ENCODE measurements around the gene DDC. TPM values are rescaled to one million over a fixed set of nuclear protein-coding genes. Genes with fewer than 3 reads are reported as not detected.

DDC gene
- total RNA-seq, 2 donors from 2014 or later: not detected

- no peak overlapping the region for H3K27ac ChIP-seq
- no peaks in the 10 kb centered on the region for H3K9me3 ChIP-seq
- H3K27me3 ChIP-seq: no peaks in the 10 kb centered on the region
- no peak overlapping the region for H3K4me3 ChIP-seq
- TF ChIP-seq CTCF (IDR thresholded peaks at IDR 0.05): no peak
- no peaks in the 10 kb centered on the region for H3K36me3 ChIP-seq
- no peaks in the 10 kb centered on the region for H3K4me1 ChIP-seq
- DNase-seq (ENCODE audit: low spot score): no peak
Measured at GRCh38 chr7:50562136-50562535, 3.1 kb downstream of the DDC start.

GRCh38 chr7:50560865-50561351 is 4.3 kb downstream of the DDC start:
- no peaks in the 10 kb centered on the region for H3K27me3 ChIP-seq

GRCh38 chr7:50559881-50560280 is 5.3 kb downstream of the DDC start:
- TF ChIP-seq CTCF (IDR thresholded peaks at IDR 0.05): no peak
- no peaks in the 10 kb centered on the region for H3K36me3 ChIP-seq
- no peaks in the 10 kb centered on the region for H3K27me3 ChIP-seq
- no peak overlapping the region for H3K27ac ChIP-seq
- no peak for DNase-seq (ENCODE audit: low spot score)
- no peak overlapping the region for H3K4me3 ChIP-seq
- H3K9me3 ChIP-seq: no peaks in the 10 kb centered on the region
- no peaks in the 10 kb centered on the region for H3K4me1 ChIP-seq

More at GRCh38 chr7:50560865-50561351, 4.3 kb downstream of the DDC start:
- no peak for DNase-seq (ENCODE audit: low spot score)
- H3K27ac ChIP-seq: no peak overlapping the region
- no peaks in the 10 kb centered on the region for H3K4me1 ChIP-seq
- TF ChIP-seq CTCF (IDR thresholded peaks at IDR 0.05): no peak
- no peak overlapping the region for H3K4me3 ChIP-seq
- H3K36me3 ChIP-seq: no peaks in the 10 kb centered on the region
- H3K9me3 ChIP-seq: no peaks in the 10 kb centered on the region

- TF ChIP-seq CTCF (IDR thresholded peaks at IDR 0.05): no peak
- no peak for DNase-seq (ENCODE audit: low spot score)
- Histone ChIP-seq H3K27ac (no peak overlapping the region), H3K27me3 (no peaks in the 10 kb centered on the region), H3K4me3 (no peak overlapping the region), H3K9me3 (no peaks in the 10 kb centered on the region), H3K4me1 (no peaks in the 10 kb centered on the region), H3K36me3 (no peaks in the 10 kb centered on the region)
Measured at GRCh38 chr7:50558294-50559053, 6.7 kb downstream of the DDC start.

- DNase-seq (ENCODE audit: low spot score): no peak
- TF ChIP-seq CTCF (IDR thresholded peaks at IDR 0.05): no peak
- H3K4me1 ChIP-seq: no peaks in the 10 kb centered on the region
- H3K27me3 ChIP-seq: no peaks in the 10 kb centered on the region
- no peaks in the 10 kb centered on the region for H3K9me3 ChIP-seq
- no peak overlapping the region for H3K27ac ChIP-seq
- no peaks in the 10 kb centered on the region for H3K36me3 ChIP-seq
- no peak overlapping the region for H3K4me3 ChIP-seq
Measured at GRCh38 chr7:50557099-50557498, 8.1 kb downstream of the DDC start.
